ENCODE measurements around the gene GCK. TPM values are rescaled to one million over a fixed set of nuclear protein-coding genes. Genes with fewer than 3 reads are reported as not detected.

Gene GCK
- total RNA-seq, 1 donor from 2014 or later: not detected

DNA sequence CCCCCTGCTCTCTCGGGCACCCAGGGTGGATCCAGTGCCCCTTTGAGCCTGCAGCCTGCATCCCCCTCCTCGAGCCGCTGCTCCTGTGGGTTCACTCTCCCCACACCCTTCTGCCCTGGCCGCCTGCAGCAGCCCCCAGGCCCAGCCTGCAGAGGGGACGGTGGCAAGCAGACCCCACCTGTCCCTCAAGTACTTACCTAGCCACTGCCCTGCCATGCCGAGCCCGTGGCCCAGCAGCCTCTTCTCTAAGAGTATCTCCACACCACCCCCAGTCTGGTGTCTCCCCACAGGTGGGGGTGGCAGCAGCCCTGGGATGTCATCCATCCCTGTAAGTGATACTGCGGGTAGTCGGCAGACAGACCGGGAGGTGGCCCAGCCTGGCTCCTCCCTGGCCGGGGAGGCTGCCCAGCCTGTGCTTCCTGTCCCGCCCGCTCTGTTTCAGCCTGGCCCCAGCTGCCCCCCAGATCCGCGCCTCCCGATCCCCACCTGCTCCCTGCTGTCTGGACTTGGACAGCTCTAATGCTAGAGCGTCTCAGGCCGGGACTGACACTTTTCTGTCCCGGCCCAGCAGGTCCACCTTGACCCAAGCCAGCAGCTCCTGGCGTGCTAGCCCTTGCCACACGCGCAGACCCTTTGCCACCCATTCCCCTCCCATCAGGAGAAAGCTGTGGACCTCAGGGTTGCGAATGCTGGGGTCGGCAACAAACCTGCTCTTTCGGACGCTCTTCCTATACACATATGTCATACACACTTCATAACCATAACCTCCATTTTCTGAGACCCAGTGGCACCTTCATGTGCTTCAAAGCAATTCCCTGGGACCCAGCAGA, 36.5 kb upstream of the GCK start:
- TF ChIP-seq, protein P1, sequence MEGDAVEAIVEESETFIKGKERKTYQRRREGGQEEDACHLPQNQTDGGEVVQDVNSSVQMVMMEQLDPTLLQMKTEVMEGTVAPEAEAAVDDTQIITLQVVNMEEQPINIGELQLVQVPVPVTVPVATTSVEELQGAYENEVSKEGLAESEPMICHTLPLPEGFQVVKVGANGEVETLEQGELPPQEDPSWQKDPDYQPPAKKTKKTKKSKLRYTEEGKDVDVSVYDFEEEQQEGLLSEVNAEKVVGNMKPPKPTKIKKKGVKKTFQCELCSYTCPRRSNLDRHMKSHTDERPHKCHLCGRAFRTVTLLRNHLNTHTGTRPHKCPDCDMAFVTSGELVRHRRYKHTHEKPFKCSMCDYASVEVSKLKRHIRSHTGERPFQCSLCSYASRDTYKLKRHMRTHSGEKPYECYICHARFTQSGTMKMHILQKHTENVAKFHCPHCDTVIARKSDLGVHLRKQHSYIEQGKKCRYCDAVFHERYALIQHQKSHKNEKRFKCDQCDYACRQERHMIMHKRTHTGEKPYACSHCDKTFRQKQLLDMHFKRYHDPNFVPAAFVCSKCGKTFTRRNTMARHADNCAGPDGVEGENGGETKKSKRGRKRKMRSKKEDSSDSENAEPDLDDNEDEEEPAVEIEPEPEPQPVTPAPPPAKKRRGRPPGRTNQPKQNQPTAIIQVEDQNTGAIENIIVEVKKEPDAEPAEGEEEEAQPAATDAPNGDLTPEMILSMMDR (IDR thresholded peaks at IDR 0.05; ENCODE audit: unreplicated experiment): no peak
- H3K27ac Mint-ChIP-seq (ENCODE audit: unreplicated experiment): no peak overlapping the region
- H3K36me3 Mint-ChIP-seq (ENCODE audit: low read depth, unreplicated experiment): no peaks in the 10 kb centered on the region
- H3K4me3 Mint-ChIP-seq (ENCODE audit: unreplicated experiment): no peak overlapping the region
- H3K27me3 Mint-ChIP-seq (ENCODE audit: unreplicated experiment): peaks cover 7% of the 10 kb centered on the region
- H3K4me1 Mint-ChIP-seq (ENCODE audit: unreplicated experiment): no peaks in the 10 kb centered on the region
- H3K9me3 Mint-ChIP-seq (ENCODE audit: unreplicated experiment): no peaks in the 10 kb centered on the region
- DNase-seq (ENCODE audit: low spot score): peak; percentile 4

- Mint-ChIP-seq H3K27ac (ENCODE audit: unreplicated experiment) (no peak overlapping the region), H3K27me3 (ENCODE audit: unreplicated experiment) (peaks cover 7% of the 10 kb centered on the region), H3K36me3 (ENCODE audit: low read depth, unreplicated experiment) (no peaks in the 10 kb centered on the region), H3K4me1 (ENCODE audit: unreplicated experiment) (no peaks in the 10 kb centered on the region), H3K4me3 (ENCODE audit: unreplicated experiment) (no peak overlapping the region), H3K9me3 (ENCODE audit: unreplicated experiment) (no peaks in the 10 kb centered on the region)
- TF ChIP-seq, protein P1 (IDR thresholded peaks at IDR 0.05; ENCODE audit: unreplicated experiment): no peak
- peak; percentile 2 for DNase-seq (ENCODE audit: low spot score)
Observed at GRCh38 chr7:44224974-44225565, 35.8 kb upstream of the GCK start.

DNA sequence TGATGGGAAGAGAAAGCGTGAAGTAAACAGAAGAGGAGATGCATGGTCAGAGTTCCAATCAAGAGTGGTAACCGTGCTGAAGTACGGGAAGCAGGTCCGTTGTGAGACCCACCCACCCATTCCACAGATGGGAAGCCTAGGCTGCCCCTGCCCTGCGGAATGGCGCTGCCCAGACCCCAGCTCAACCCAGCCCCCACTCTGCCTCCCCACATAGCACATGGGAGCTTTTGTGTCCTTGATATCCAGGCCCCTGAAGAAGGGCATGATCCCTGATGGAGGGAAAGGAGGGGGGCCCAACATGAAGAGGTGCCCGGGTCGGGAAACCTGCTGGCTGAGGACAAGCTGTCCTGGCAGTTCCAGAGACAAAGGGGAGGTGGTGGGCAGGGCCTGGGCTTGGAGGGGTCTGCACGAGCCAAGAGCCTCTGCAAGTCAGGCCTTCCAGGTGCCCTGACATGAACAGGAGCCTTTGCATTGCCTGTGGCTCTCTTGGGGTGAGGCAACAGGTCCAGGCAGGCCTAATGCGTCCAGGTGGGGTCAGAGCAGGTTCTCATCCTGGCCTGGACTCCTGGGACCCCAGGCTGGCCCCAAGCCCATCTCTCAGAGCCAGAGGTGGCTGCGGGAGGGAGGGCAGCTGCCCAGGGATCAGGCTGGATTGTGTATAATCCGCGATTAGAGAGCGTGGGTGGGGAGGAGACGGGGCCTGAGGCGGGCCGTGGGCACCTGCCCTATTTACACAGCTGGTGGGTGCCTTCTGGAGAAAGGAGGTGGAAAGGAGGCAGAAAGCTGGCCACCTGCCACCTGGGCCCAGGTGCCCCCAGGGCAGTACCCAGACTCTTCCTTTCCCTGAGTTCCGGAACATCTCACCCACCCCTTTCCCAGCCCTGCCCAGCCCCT, 35.1 kb upstream of the GCK start:
- Mint-ChIP-seq H3K9me3 (ENCODE audit: unreplicated experiment) (no peaks in the 10 kb centered on the region), H3K4me3 (ENCODE audit: unreplicated experiment) (no peak overlapping the region), H3K27me3 (ENCODE audit: unreplicated experiment) (peaks cover 7% of the 10 kb centered on the region), H3K4me1 (ENCODE audit: unreplicated experiment) (no peaks in the 10 kb centered on the region), H3K27ac (ENCODE audit: unreplicated experiment) (no peak overlapping the region), H3K36me3 (ENCODE audit: low read depth, unreplicated experiment) (no peaks in the 10 kb centered on the region)
- DNase-seq (ENCODE audit: low spot score): peak; percentile 3
- TF ChIP-seq, protein P1 (IDR thresholded peaks at IDR 0.05; ENCODE audit: unreplicated experiment): no peak

DNA sequence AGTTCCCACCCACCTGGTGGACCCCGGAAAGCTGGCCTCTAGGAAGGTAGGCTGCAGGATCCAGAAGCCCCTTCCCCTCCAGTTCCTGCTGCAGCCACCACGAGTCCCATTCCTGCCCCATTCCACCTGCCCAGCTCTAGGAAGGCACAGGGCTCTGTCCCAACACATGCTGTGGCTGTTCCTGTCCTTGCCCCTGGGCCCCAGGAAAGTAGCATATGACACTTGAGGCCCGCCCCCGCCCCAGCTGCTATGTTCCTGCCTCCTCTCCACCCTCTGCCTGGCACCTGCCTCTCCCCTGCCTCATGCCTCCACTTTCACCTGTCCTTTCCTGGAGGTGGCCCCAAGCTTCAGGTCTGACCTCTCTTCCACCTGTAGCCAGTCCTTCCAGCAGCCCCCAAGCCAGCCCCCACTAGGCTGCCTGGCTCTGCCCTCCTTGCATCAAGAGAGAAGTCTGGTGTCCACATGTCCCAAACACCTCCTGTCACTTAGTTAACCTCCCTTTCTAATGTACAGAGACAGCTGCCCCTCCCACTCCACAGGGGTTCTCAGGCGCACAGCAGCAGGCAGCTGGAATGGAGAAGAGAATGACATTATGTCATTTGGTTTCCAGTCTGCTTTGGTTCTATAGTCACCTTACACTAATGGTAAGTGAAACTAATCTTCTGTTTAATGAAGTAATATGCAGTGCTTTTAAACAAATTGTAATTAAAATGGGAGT, 34.3 kb upstream of the GCK start:
- Mint-ChIP-seq H3K4me3 (ENCODE audit: unreplicated experiment) (no peak overlapping the region), H3K9me3 (ENCODE audit: unreplicated experiment) (no peaks in the 10 kb centered on the region), H3K36me3 (ENCODE audit: low read depth, unreplicated experiment) (no peaks in the 10 kb centered on the region), H3K4me1 (ENCODE audit: unreplicated experiment) (no peaks in the 10 kb centered on the region), H3K27me3 (ENCODE audit: unreplicated experiment) (peaks cover 7% of the 10 kb centered on the region), H3K27ac (ENCODE audit: unreplicated experiment) (no peak overlapping the region)
- TF ChIP-seq, protein P1 (IDR thresholded peaks at IDR 0.05; ENCODE audit: unreplicated experiment): no peak
- DNase-seq (ENCODE audit: low spot score): no peak

All from endothelial cell (in vitro differentiated cells).